Sigmoid colon (tissue), 7 donors: ENCODE measurements around the gene UQCC2. TPM values are rescaled to one million over a fixed set of nuclear protein-coding genes. Genes with fewer than 3 reads are reported as not detected.

Experiments
- DNase-seq: peaks from one replicate; pipeline ENCODE4 v3.0.0-alpha.2; 2019
- H3K27ac ChIP-seq, 4 donors: fragments of 200-600 bp; sonication (generic); one replicate each; pipeline ENCODE4 v1.5.1; 2016 to 2019; ENCODE audit warnings: mild to moderate bottlenecking in 1 of 4
- H3K27me3 ChIP-seq, 3 donors: fragments of 200-600 bp; sonication (generic); one replicate each; pipeline ENCODE4 v1.5.1; 2019; ENCODE audit warnings: mild to moderate bottlenecking in 1 of 3
- H3K36me3 ChIP-seq, 4 donors: fragments of 200-600 bp; sonication (generic); one replicate each; pipeline ENCODE4 v1.5.1; 2016 to 2019
- H3K4me1 ChIP-seq, 4 donors: fragments of 200-600 bp; sonication (generic); one replicate each; pipeline ENCODE4 v1.5.1; 2017 to 2019
- H3K4me3 ChIP-seq, 4 donors: fragments of 200-600 bp; sonication (generic); one replicate each; pipeline ENCODE4 v1.5.1; 2017 to 2019; ENCODE audit warnings: mild to moderate bottlenecking in 2 of 4, moderate library complexity in 1 of 4
- H3K9me3 ChIP-seq, 4 donors: fragments of 200-600 bp in 3 of 4; sonication (generic) in 3 of 4; one replicate each; pipeline versions ENCODE4 v1.5.1 to v1.6.1; 2013 to 2019
- CTCF ChIP-seq, 4 experiments: fragments of 450-650 bp in 3 of 4; fragments of 200-600 bp in 1 of 4; IDR thresholded peaks; one replicate each; pipeline ENCODE4 v1.5.1; 2016 to 2019; ENCODE audit warnings: antibody characterized with exemption in 4 of 4, mild to moderate bottlenecking in 3 of 4, moderate library complexity in 2 of 4
- EP300 ChIP-seq, 4 donors: sonication (generic); formaldehyde crosslinking; IDR thresholded peaks; one replicate each; pipeline ENCODE4 v1.6.1; 2017; ENCODE audit warnings: antibody characterized with exemption in 4 of 4
- POLR2A ChIP-seq, 2 donors: fragments of 450-650 bp; IDR thresholded peaks; one replicate each; pipeline ENCODE4 v1.6.1; 2016; ENCODE audit warnings: antibody characterized with exemption in 2 of 2, mild to moderate bottlenecking in 2 of 2, moderate library complexity in 2 of 2
- POLR2AphosphoS5 ChIP-seq, 4 donors: sonication (generic); formaldehyde crosslinking; IDR thresholded peaks; one replicate each; pipeline ENCODE4 v1.6.1; 2017; ENCODE audit warnings: antibody characterized with exemption in 4 of 4
- WGBS, 2 donors: extraction: QIAGEN DNeasy Blood & Tissue Kit; methylation state at CpG; one replicate each; pipeline ENCODE4 v1.1.7; 2013; 5-methylcytosine and 5-hydroxymethylcytosine counted together
- intact Hi-C: fragments of 100-400 bp; cut with DNase I; formaldehyde crosslinking; loops from one replicate; pipeline ENCODE4 v1.15.1; 2023
- polyA plus RNA-seq, 3 donors: library from polyadenylated mRNA; stranded (reverse); fragments of 200-250 nt; gene quantifications; one replicate each; pipeline ENCODE4 v1.2.3, GENCODE V29; 2013
- total RNA-seq, 4 donors: library from RNA; depleted of rRNA; stranded (reverse); fragments of >200 nt; gene quantifications; one replicate each; pipeline ENCODE4 v1.1.0, GENCODE V29; 2016
- donor health status: healthy with polysubstance abuse.
- donor health status: Bipolar disorder and iron deficiency.
- donor health status: healthy.

Gene UQCC2
- total and polyA plus RNA-seq, 7 donors, result 9.5 to 90.9 (median 34.9) TPM

GRCh38 chr6:33714385-33715040, 3.0 kb upstream of the UQCC2 start:
- intact Hi-C loops, result loop anchor here (5.0 kb wide), 1 partner anchor 512 kb away; the partner anchor contains the start of genes HSD17B8, RXRB and SLC39A7

GRCh38 chr6:33713786-33714185, 2.3 kb upstream of the UQCC2 start:
- Histone ChIP-seq H3K9me3 (no peaks in the 10 kb centered on the region), H3K4me3 (no peak overlapping the region), H3K27ac (no peak overlapping the region), H3K27me3 (no peaks in the 10 kb centered on the region), H3K36me3 (peaks cover 0 to 4% (median 0%) of the 10 kb centered on the region in 4 donors), H3K4me1 (peaks cover 0 to 40% (median 33%) of the 10 kb centered on the region in 4 donors)
- intact Hi-C loops, result loop anchor here (5.0 kb wide), 1 partner anchor 511 kb away; the partner anchor contains the start of genes HSD17B8, RXRB and SLC39A7
- no peak for DNase-seq
- WGBS, 2 donors, result 68 to 87% methylated on average over 2 of the region's 2 CpGs
- no peak for TF ChIP-seq CTCF (IDR thresholded peaks at IDR 0.05)
- TF ChIP-seq POLR2A (IDR thresholded peaks at IDR 0.05), result no peak
- no peak for TF ChIP-seq EP300 (IDR thresholded peaks at IDR 0.05)
- no peak for TF ChIP-seq POLR2AphosphoS5 (IDR thresholded peaks at IDR 0.05)

More at GRCh38 chr6:33714385-33715040, 3.0 kb upstream of the UQCC2 start:
- Histone ChIP-seq H3K4me3 (no peak overlapping the region), H3K9me3 (no peaks in the 10 kb centered on the region), H3K4me1 (peaks cover 0 to 44% (median 33%) of the 10 kb centered on the region in 4 donors), H3K27me3 (no peaks in the 10 kb centered on the region), H3K27ac (no peak overlapping the region), H3K36me3 (no peaks in the 10 kb centered on the region)
- TF ChIP-seq POLR2A (IDR thresholded peaks at IDR 0.05) (no peak), POLR2AphosphoS5 (IDR thresholded peaks at IDR 0.05) (no peak), EP300 (IDR thresholded peaks at IDR 0.05) (no peak), CTCF (IDR thresholded peaks at IDR 0.05) (no peak)
- 66 to 87% methylated on average over 7 of the region's 7 CpGs for WGBS, 2 donors
- no peak for DNase-seq

DNA sequence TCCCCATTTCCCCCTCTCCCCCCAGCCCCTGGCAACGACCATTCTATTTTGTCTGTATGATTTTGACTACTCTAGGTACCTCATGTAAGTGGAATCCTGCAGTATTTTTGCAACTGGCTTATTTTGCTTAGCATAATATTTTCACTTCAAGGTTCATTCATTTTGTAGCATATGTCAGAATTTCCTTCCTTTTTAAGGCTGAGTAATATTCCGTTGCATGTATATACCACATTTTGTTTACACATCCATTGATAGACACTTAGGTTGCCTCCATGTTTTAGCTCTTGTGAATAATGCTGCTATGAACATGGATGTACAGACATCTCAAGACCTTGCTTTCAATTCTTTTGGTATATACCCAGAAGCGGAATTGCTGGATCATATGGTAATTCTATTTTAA, 1.4 kb upstream of the UQCC2 start:
- H3K4me3 ChIP-seq, result no peak overlapping the region
- DNase-seq, result no peak
- H3K27ac ChIP-seq, result no peak overlapping the region
- intact Hi-C loops, result loop anchor here (5.0 kb wide), 1 partner anchor 511 kb away; the partner anchor contains the start of genes HSD17B8, RXRB and SLC39A7
- peaks cover 0 to 13% (median 0%) of the 10 kb centered on the region in 4 donors for H3K36me3 ChIP-seq
- H3K9me3 ChIP-seq, result no peaks in the 10 kb centered on the region
- WGBS, 2 donors, result 89 to 94% methylated on average over 3 of the region's 3 CpGs
- no peak for TF ChIP-seq POLR2AphosphoS5 (IDR thresholded peaks at IDR 0.05)
- no peak for TF ChIP-seq CTCF (IDR thresholded peaks at IDR 0.05)
- no peak for TF ChIP-seq EP300 (IDR thresholded peaks at IDR 0.05)
- no peak for TF ChIP-seq POLR2A (IDR thresholded peaks at IDR 0.05)
- no peaks in the 10 kb centered on the region for H3K27me3 ChIP-seq
- H3K4me1 ChIP-seq, result peaks cover 0 to 31% (median 25%) of the 10 kb centered on the region in 4 donors

DNA sequence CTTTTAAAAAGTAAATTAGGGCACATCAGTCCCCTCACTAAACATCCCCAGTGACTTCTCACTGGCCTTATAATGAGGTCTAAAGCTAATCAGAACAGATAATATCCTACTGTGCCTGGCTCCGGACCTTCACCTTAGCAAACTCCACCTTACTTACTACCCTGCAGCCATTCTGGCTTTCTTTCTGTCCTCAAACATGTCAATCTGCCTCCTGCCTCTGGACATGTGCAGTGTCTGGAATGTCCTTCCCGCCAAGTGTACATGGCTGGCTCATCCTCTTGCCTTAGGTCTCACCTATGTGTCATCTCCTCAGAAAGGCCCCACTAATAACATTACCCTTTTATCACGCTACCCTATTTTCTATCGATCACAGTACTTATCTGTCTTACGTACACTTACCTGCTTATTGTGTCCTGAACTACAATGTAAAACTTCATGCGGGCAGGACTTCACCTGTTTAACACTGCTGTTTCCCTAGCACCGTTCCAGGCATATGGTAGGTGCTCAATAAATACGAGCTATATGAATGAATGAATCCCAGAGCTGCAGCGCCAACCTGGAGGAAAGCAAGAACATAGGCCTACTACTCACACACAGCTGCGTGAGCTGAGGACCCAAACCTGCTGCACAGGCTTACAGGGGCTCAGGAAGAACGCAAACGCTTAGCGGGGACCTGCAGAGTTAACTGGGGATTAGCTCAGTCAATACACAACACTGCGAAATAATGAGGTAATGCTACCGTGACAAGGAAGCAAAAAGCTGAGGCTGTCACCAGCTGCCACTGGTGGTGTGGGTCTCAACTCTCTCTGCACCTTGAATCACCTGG, 991 bp downstream of the UQCC2 start:
- no peaks in the 10 kb centered on the region for H3K9me3 ChIP-seq
- intact Hi-C loops, result loop anchor here (2.0 to 5.0 kb wide), 2 partner anchors 52 to 508 kb away; partner anchors contain the start of genes HSD17B8, RXRB and SLC39A7
- WGBS, 2 donors, result 82 to 84% methylated on average over 15 of the region's 15 CpGs
- H3K36me3 ChIP-seq, result peaks cover 0 to 21% (median 0%) of the 10 kb centered on the region in 4 donors
- H3K27me3 ChIP-seq, result no peaks in the 10 kb centered on the region
- peak overlapping the region; percentile 66 to 82 (median 77) for H3K4me3 ChIP-seq
- H3K4me1 ChIP-seq, result peaks cover 0 to 19% (median 16%) of the 10 kb centered on the region in 4 donors
- TF ChIP-seq POLR2AphosphoS5 (IDR thresholded peaks at IDR 0.05) (no peak), EP300 (IDR thresholded peaks at IDR 0.05) (no peak), CTCF (IDR thresholded peaks at IDR 0.05) (no peak), POLR2A (IDR thresholded peaks at IDR 0.05) (no peak)
- peak overlapping the region in 2 of 4 donors; percentile 90 to 93 for H3K27ac ChIP-seq
- peak; percentile 59 for DNase-seq
